ENCODE results near the gene VSIG8.

- no peak for TF ChIP-seq POLR2A (IDR thresholded peaks at IDR 0.05; ENCODE audit: control extremely low read depth in 1 of 2, low read depth in 2 of 2, low read length in 2 of 2)
- no peak for TF ChIP-seq PHF8 (conservative IDR thresholded peaks at IDR 0.05; ENCODE audit: low read depth, low read length)
- TF ChIP-seq CTCF (IDR thresholded peaks at IDR 0.05; ENCODE audit: control extremely low read depth in 1 of 3, insufficient read depth in 1 of 3, low read depth in 1 of 3, low read length in 3 of 3), result no peak
- TF ChIP-seq YY1 (IDR thresholded peaks at IDR 0.05; ENCODE audit: low read depth, low read length), result no peak
- no peak for TF ChIP-seq TAF1 (IDR thresholded peaks at IDR 0.05; ENCODE audit: low read depth, low read length)
These were observed 39.1 kb downstream of the VSIG8 start for GRCh38 chr1:159823406-159823805.
